ENCODE measurements around the gene SHC2.

SHC2 gene

DNA sequence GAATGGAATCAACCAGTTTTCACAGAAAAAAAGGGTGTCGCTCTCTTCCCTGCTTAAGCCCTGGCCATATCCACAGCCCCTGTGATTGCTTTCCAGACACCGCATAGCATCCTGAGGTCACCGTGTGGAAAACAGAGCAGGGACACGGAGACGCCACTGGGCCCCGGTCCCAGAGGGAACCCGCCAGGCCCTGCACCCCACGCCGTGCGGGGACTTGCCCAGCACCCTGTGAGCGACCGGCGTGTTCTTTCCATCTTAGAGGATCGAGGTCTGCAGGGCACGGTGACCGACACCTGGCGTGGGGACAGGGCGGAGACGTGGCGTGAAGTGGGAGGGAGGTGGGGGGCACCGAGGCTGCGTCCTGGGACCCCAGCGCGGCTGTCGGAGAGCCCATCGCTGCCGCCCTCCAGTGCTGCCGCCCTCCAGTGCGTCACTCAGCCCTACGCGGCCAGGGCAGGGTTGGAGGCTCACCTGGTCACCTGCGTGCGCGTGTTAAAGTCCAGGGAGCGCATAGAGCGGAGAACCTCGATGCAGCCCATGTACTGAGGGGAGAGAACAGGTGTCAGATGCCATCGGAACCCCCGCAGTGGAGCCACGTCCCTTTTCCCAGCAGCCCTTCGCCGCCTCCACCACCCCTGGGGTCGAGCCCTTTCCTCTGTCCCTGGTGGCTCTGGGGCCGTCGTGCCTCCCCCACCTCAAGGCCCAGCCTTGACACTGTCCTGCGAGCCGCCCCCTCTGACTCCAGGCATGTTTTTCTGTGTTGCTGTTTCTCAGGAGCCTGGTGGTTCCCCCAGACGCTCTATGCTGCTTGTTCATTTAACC, 20.2 kb downstream of the SHC2 start:
- H3K4me3 ChIP-seq (ENCODE audit: low read depth, low read length) = no peak overlapping the region
- CTCF ChIA-PET = no interaction called here
- POLR2A ChIA-PET = no interaction called here
- no peaks in the 10 kb centered on the region for H3K9me3 ChIP-seq (ENCODE audit: control insufficient read depth, insufficient read depth, low read depth, low read length)
- no peak overlapping the region for H3K27ac ChIP-seq (ENCODE audit: extremely low read depth, low read depth, low read length)
- no peaks in the 10 kb centered on the region for H3K4me1 ChIP-seq (ENCODE audit: control insufficient read depth, insufficient read depth, low read length)
- no peak for TF ChIP-seq TCF7L2 (IDR thresholded peaks at IDR 0.05; ENCODE audit: borderline replicate concordance, low read depth, low read length)
- TF ChIP-seq SP3 (tag by site-specific recombination; IDR thresholded peaks at IDR 0.05) = no peak
- no peak for TF ChIP-seq ZNF626 (tag by site-specific recombination; IDR thresholded peaks at IDR 0.05)
- TF ChIP-seq MZF1 (tag by site-specific recombination; IDR thresholded peaks at IDR 0.05; ENCODE audit: borderline replicate concordance) = no peak
- TF ChIP-seq ZNF274 (IDR thresholded peaks at IDR 0.05; ENCODE audit: low read length) = no peak
- no peak for TF ChIP-seq ZNF274 (tag by site-specific recombination; IDR thresholded peaks at IDR 0.05; ENCODE audit: borderline replicate concordance)
- TF ChIP-seq, protein P1, sequence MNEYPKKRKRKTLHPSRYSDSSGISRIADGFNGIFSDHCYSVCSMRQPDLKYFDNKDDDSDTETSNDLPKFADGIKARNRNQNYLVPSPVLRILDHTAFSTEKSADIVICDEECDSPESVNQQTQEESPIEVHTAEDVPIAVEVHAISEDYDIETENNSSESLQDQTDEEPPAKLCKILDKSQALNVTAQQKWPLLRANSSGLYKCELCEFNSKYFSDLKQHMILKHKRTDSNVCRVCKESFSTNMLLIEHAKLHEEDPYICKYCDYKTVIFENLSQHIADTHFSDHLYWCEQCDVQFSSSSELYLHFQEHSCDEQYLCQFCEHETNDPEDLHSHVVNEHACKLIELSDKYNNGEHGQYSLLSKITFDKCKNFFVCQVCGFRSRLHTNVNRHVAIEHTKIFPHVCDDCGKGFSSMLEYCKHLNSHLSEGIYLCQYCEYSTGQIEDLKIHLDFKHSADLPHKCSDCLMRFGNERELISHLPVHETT (tag by site-specific recombination; IDR thresholded peaks at IDR 0.05) = no peak
- no peak for TF ChIP-seq ZSCAN30 (tag by site-specific recombination; IDR thresholded peaks at IDR 0.05)
- H3K36me3 ChIP-seq (ENCODE audit: control insufficient read depth in 2 of 2, insufficient read depth in 1 of 2, low read length in 2 of 2) = peaks cover 0 to 11% of the 10 kb centered on the region in 2 experiments; a peak in 2 of 3 replicates

DNA sequence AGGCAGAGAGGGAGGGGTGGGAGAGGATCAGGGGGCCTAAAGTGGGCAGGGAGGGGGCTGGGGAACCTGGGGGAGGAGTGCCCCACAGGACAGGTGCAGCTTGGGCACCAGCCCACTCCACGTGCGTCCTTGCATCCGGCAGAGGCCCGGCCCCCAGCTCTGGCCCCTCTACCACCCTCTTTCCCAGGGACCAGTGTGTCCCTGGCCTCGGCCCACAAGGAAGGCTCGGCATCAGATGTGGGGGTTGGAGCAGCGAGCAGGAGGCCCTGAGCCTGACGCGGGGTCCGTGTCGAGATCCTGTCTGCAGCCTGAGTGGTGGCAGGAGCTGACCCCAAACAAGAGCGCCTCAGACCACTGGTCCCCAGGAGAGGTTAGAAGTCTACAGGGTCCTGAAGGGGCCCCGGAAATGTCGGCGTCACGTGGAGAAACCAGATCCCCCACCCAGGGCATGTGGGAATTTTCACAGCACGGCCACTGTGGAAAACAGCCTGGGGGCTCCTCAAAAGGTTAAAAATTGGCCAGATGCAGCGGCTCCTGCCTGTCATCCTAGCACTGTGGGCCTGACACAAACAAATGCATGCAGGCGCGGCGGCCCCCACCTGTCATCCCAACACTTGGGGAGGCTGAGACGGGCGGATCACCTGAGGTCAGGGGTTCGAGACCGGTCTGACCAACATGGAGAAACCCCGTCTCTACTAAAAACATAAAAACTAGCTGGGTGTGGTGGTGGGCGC, 21.5 kb downstream of the SHC2 start:
- no peak overlapping the region for H3K4me3 ChIP-seq (ENCODE audit: low read depth, low read length)
- ChIA-PET POLR2A (interaction anchor here (1.4 kb wide), 1 partner anchor 22 kb away, joined by 3 read pairs; no protein-coding TSS in a partner anchor), CTCF (no interaction called here)
- no peaks in the 10 kb centered on the region for H3K9me3 ChIP-seq (ENCODE audit: control insufficient read depth, insufficient read depth, low read depth, low read length)
- H3K4me1 ChIP-seq (ENCODE audit: control insufficient read depth, insufficient read depth, low read length) = no peaks in the 10 kb centered on the region
- peaks cover 1 to 19% of the 10 kb centered on the region in 2 experiments; a peak in 2 of 3 replicates for H3K36me3 ChIP-seq (ENCODE audit: control insufficient read depth in 2 of 2, insufficient read depth in 1 of 2, low read length in 2 of 2)
- no peak overlapping the region for H3K27ac ChIP-seq (ENCODE audit: extremely low read depth, low read depth, low read length)
- TF ChIP-seq HOXD13 (CRISPR knock-in tag; IDR thresholded peaks at IDR 0.05; ENCODE audit: borderline replicate concordance) (no peak), ZNF544 (tag by site-specific recombination; IDR thresholded peaks at IDR 0.05) (no peak), ZNF121 (tag by site-specific recombination; IDR thresholded peaks at IDR 0.05) (no peak), ZNF555 (tag by site-specific recombination; conservative IDR thresholded peaks at IDR 0.05) (no peak), MYNN (tag by site-specific recombination; IDR thresholded peaks at IDR 0.05; ENCODE audit: borderline replicate concordance) (no peak), ZNF223 (tag by site-specific recombination; IDR thresholded peaks at IDR 0.05) (no peak), ZNF560 (tag by site-specific recombination; IDR thresholded peaks at IDR 0.05; ENCODE audit: borderline replicate concordance) (no peak), ZNF221 (tag by site-specific recombination; IDR thresholded peaks at IDR 0.05; ENCODE audit: borderline replicate concordance) (no peak), OSR2 (tag by site-specific recombination; IDR thresholded peaks at IDR 0.05) (no peak)
- TF ChIP-seq, protein P2, sequence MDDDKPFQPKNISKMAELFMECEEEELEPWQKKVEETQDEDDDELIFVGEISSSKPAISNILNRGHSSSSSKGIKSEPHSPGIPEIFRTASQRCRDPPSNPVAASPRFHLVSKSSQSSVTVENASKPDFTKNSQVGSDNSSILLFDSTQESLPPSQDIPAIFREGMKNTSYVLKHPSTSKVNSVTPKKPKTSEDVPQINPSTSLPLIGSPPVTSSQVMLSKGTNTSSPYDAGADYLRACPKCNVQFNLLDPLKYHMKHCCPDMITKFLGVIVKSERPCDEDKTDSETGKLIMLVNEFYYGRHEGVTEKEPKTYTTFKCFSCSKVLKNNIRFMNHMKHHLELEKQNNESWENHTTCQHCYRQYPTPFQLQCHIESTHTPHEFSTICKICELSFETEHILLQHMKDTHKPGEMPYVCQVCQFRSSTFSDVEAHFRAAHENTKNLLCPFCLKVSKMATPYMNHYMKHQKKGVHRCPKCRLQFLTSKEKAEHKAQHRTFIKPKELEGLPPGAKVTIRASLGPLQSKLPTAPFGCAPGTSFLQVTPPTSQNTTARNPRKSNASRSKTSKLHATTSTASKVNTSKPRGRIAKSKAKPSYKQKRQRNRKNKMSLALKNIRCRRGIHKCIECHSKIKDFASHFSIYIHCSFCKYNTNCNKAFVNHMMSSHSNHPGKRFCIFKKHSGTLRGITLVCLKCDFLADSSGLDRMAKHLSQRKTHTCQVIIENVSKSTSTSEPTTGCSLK (tag by site-specific recombination; IDR thresholded peaks at IDR 0.05) = no peak
- TF ChIP-seq, protein P3, sequence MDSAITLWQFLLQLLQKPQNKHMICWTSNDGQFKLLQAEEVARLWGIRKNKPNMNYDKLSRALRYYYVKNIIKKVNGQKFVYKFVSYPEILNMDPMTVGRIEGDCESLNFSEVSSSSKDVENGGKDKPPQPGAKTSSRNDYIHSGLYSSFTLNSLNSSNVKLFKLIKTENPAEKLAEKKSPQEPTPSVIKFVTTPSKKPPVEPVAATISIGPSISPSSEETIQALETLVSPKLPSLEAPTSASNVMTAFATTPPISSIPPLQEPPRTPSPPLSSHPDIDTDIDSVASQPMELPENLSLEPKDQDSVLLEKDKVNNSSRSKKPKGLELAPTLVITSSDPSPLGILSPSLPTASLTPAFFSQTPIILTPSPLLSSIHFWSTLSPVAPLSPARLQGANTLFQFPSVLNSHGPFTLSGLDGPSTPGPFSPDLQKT (IDR thresholded peaks at IDR 0.05; ENCODE audit: borderline replicate concordance, low read depth, low read length) = no peak
- TF ChIP-seq, protein P4, sequence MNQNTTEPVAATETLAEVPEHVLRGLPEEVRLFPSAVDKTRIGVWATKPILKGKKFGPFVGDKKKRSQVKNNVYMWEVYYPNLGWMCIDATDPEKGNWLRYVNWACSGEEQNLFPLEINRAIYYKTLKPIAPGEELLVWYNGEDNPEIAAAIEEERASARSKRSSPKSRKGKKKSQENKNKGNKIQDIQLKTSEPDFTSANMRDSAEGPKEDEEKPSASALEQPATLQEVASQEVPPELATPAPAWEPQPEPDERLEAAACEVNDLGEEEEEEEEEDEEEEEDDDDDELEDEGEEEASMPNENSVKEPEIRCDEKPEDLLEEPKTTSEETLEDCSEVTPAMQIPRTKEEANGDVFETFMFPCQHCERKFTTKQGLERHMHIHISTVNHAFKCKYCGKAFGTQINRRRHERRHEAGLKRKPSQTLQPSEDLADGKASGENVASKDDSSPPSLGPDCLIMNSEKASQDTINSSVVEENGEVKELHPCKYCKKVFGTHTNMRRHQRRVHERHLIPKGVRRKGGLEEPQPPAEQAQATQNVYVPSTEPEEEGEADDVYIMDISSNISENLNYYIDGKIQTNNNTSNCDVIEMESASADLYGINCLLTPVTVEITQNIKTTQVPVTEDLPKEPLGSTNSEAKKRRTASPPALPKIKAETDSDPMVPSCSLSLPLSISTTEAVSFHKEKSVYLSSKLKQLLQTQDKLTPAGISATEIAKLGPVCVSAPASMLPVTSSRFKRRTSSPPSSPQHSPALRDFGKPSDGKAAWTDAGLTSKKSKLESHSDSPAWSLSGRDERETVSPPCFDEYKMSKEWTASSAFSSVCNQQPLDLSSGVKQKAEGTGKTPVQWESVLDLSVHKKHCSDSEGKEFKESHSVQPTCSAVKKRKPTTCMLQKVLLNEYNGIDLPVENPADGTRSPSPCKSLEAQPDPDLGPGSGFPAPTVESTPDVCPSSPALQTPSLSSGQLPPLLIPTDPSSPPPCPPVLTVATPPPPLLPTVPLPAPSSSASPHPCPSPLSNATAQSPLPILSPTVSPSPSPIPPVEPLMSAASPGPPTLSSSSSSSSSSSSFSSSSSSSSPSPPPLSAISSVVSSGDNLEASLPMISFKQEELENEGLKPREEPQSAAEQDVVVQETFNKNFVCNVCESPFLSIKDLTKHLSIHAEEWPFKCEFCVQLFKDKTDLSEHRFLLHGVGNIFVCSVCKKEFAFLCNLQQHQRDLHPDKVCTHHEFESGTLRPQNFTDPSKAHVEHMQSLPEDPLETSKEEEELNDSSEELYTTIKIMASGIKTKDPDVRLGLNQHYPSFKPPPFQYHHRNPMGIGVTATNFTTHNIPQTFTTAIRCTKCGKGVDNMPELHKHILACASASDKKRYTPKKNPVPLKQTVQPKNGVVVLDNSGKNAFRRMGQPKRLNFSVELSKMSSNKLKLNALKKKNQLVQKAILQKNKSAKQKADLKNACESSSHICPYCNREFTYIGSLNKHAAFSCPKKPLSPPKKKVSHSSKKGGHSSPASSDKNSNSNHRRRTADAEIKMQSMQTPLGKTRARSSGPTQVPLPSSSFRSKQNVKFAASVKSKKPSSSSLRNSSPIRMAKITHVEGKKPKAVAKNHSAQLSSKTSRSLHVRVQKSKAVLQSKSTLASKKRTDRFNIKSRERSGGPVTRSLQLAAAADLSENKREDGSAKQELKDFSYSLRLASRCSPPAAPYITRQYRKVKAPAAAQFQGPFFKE (tag by site-specific recombination; IDR thresholded peaks at IDR 0.05; ENCODE audit: borderline replicate concordance) = no peak
- TF ChIP-seq, protein P5, sequence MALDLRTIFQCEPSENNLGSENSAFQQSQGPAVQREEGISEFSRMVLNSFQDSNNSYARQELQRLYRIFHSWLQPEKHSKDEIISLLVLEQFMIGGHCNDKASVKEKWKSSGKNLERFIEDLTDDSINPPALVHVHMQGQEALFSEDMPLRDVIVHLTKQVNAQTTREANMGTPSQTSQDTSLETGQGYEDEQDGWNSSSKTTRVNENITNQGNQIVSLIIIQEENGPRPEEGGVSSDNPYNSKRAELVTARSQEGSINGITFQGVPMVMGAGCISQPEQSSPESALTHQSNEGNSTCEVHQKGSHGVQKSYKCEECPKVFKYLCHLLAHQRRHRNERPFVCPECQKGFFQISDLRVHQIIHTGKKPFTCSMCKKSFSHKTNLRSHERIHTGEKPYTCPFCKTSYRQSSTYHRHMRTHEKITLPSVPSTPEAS (tag by site-specific recombination; IDR thresholded peaks at IDR 0.05) = no peak

Data from HEK293 (cell line).